PC-9 (cell line): ENCODE data around the gene TRUB2. TPM values are rescaled to one million over a fixed set of nuclear protein-coding genes. Genes with fewer than 3 reads are reported as not detected.

Experiments
- BruUV-seq: library from RNA; stranded (reverse); fragments of 400-500 nt; replicated peaks from 2 replicates; lab custom pipeline; 2021; lab: Mats Ljungman, UMichigan
- CTCF ChIA-PET: fragments of 300-600 bp; sonication (Branson Sonifier 250); formaldehyde crosslinking; loops from one replicate; lab custom pipeline; 2022; ENCODE audit warnings: antibody characterized with exemption; lab: Charles Lee
- POLR2A ChIA-PET: fragments of 300-600 bp; sonication (Branson Sonifier 250); formaldehyde crosslinking; loops from one replicate; lab custom pipeline; 2022; ENCODE audit warnings: antibody characterized with exemption; ENCODE audit not compliant: unreplicated experiment; lab: Charles Lee
- DNase-seq, 2 experiments: peaks; one replicate each; pipeline versions ENCODE4 v3.0.0 to v3.0.0-alpha.2; 2015 to 2022; ENCODE audit warnings: mixed read lengths in 1 of 2
- H2AFZ ChIP-seq: fragments of 200-600 bp; sonication (generic); 2 replicates; pipeline ENCODE4 v1.8.1; 2017; ENCODE audit warnings: antibody characterized with exemption
- H3F3A ChIP-seq: fragments of 200-600 bp; sonication (generic); 2 replicates; pipeline ENCODE4 v1.8.1; 2017; ENCODE audit warnings: antibody characterized with exemption, mild to moderate bottlenecking, low read depth; ENCODE audit not compliant: insufficient read depth
- H3K27ac ChIP-seq: fragments of 200-600 bp; sonication (generic); 2 replicates; pipeline ENCODE4 v1.6.1; 2016; ENCODE audit warnings: mixed run types
- H3K27me3 ChIP-seq: fragments of 200-600 bp; sonication (generic); 2 replicates; pipeline ENCODE4 v1.6.1; 2016; ENCODE audit warnings: low read depth, mixed run types; ENCODE audit not compliant: insufficient read depth
- H3K36me3 ChIP-seq: fragments of 200-600 bp; sonication (generic); 2 replicates; pipeline ENCODE4 v1.6.1; 2016; ENCODE audit warnings: low read depth, mixed run types
- H3K4me1 ChIP-seq: fragments of 200-600 bp; sonication (generic); replicated peaks from 2 replicates; pipeline ENCODE4 v1.6.1; 2016; ENCODE audit warnings: mixed run types; ENCODE audit not compliant: insufficient read depth
- H3K4me2 ChIP-seq: fragments of 200-600 bp; sonication (generic); 2 replicates; pipeline ENCODE4 v1.6.1; 2017; ENCODE audit warnings: mixed run types
- H3K4me3 ChIP-seq: fragments of 200-600 bp; sonication (generic); 2 replicates; pipeline ENCODE4 v1.6.1; 2016; ENCODE audit warnings: mixed run types
- H3K79me2 ChIP-seq: fragments of 200-600 bp; sonication (generic); 2 replicates; pipeline ENCODE4 v1.6.1; 2017; ENCODE audit warnings: low read depth, mixed run types
- H3K9me2 ChIP-seq: fragments of 200-600 bp; sonication (generic); 2 replicates; pipeline ENCODE4 v1.8.1; 2017; ENCODE audit warnings: mild to moderate bottlenecking; ENCODE audit not compliant: insufficient read depth
- H3K9me3 ChIP-seq: fragments of 200-600 bp; sonication (generic); 2 replicates; pipeline ENCODE4 v1.8.1; 2016; ENCODE audit warnings: low read depth; ENCODE audit not compliant: insufficient read depth
- H4K20me1 ChIP-seq: fragments of 200-600 bp; sonication (generic); 2 replicates; pipeline ENCODE4 v1.8.1; 2017; ENCODE audit not compliant: insufficient read depth
- CTCF ChIP-seq: fragments of 200-600 bp; sonication (generic); conservative IDR thresholded peaks from 2 replicates; pipeline ENCODE4 v1.6.1; 2017; ENCODE audit warnings: mixed run types, antibody characterized with exemption, mild to moderate bottlenecking, moderate library complexity
- EZH2 ChIP-seq: fragments of 200-600 bp; sonication (generic); IDR thresholded peaks from 2 replicates; pipeline ENCODE4 v1.8.0; 2017; ENCODE audit warnings: antibody characterized with exemption, low read depth
- intact Hi-C: fragments of 100-400 bp; cut with micrococcal nuclease; formaldehyde crosslinking; loops from one replicate; pipeline ENCODE4 v1.10.0; 2022; ENCODE audit not compliant: unreplicated experiment
- total RNA-seq: library from RNA; stranded (reverse); gene quantifications from 2 replicates; pipeline ENCODE4 v1.2.3, GENCODE V29; 2021

The TRUB2 gene
- total RNA-seq, 1 experiment from 2014 or later = 62.1 TPM

GRCh38 chr9:128276574-128277270 is 45.5 kb downstream of the TRUB2 start:
- H3K36me3 ChIP-seq = peaks cover 13% of the 10 kb centered on the region; the same call in 1 of the 2 replicates
- H3K4me3 ChIP-seq = peak overlapping the region; percentile 65
- ChIA-PET POLR2A (interaction anchor here (0.6 kb wide), 3 partner anchors 28 to 1057 kb away, joined by 3 to 11 read pairs (median 3); no protein-coding TSS in a partner anchor), CTCF (interaction anchor here (0.7 kb wide), 1 partner anchor 717 kb away, joined by 3 read pairs; no protein-coding TSS in a partner anchor)
- no peaks in the 10 kb centered on the region for H3K9me2 ChIP-seq
- no peak for DNase-seq
- H2AFZ ChIP-seq = peak overlapping the region; percentile 84
- H3K4me1 ChIP-seq = peaks cover 30% of the 10 kb centered on the region
- H3K4me2 ChIP-seq = peak overlapping the region; percentile 86
- H4K20me1 ChIP-seq = no peaks in the 10 kb centered on the region
- intact Hi-C loops = loop anchor here (2.0 to 5.0 kb wide), 3 partner anchors 46 to 149 kb away; partner anchors contain the start of genes COQ4, PTGES2, SLC27A4 and TRUB2
- no peak overlapping the region for H3K27ac ChIP-seq
- TF ChIP-seq CTCF (no peak), EZH2 (no peak)
- no peaks in the 10 kb centered on the region for H3K27me3 ChIP-seq
- H3K9me3 ChIP-seq = no peaks in the 10 kb centered on the region
- BruUV-seq = no TSS peak
- H3K79me2 ChIP-seq = peaks cover 54% of the 10 kb centered on the region
- H3F3A ChIP-seq = peaks cover 17% of the 10 kb centered on the region

- intact Hi-C loops = loop anchor here (2.0 to 5.0 kb wide), 3 partner anchors 47 to 149 kb away; partner anchors contain the start of genes COQ4, PTGES2, SLC27A4 and TRUB2
- Histone ChIP-seq H3K27ac (peak within 1 kb of the TSS; percentile 51; the same call in 1 of the 2 replicates), H3K4me3 (peak within 1 kb of the TSS; percentile 65), H3K9me2 (no peaks in the 10 kb centered on the region), H3K36me3 (peaks cover 13% of the 10 kb centered on the region; the same call in 1 of the 2 replicates), H3K4me2 (peak within 1 kb of the TSS; percentile 86), H4K20me1 (no peaks in the 10 kb centered on the region), H3K79me2 (peaks cover 54% of the 10 kb centered on the region), H3K9me3 (no peaks in the 10 kb centered on the region), H3K27me3 (no peaks in the 10 kb centered on the region), H3F3A (peaks cover 24% of the 10 kb centered on the region), H3K4me1 (peaks cover 36% of the 10 kb centered on the region), H2AFZ (peak within 1 kb of the TSS; percentile 84)
- BruUV-seq = no TSS peak
- peak; percentile 95 to 100 for DNase-seq
- TF ChIP-seq CTCF (no peak), EZH2 (no peak)
- ChIA-PET POLR2A (interaction anchor here (0.5 to 0.8 kb wide), 11 partner anchors 18 to 1058 kb away, joined by 3 to 11 read pairs (median 3); no protein-coding TSS in a partner anchor), CTCF (no interaction called here)
Observed at GRCh38 chr9:128276008-128276573, 46.2 kb downstream of the TRUB2 start, which contains the start of gene SWI5. SWI5 (plus strand) TSS chr9:128276276.
